Heart right ventricle (tissue), 16 donors: ENCODE data around the gene CDC42BPA. TPM values are rescaled to one million over a fixed set of nuclear protein-coding genes. Genes with fewer than 3 reads are reported as not detected.

Experiments used
- ATAC-seq, 8 donors: fragments of 200-7000 bp; cut with Tn5 transposase; one replicate each; pipeline ENCODE4 v1.9.1; 2020; ENCODE audit warnings: mild to moderate bottlenecking in 8 of 8, moderate library complexity in 8 of 8, moderate number of reproducible peaks in 1 of 8
- DNase-seq, 2 donors: peaks; one replicate each; pipeline ENCODE4 v3.0.0-alpha.2; 2020
- H3K27ac ChIP-seq, 10 donors: fragments of 200-600 bp; sonication (generic) in 2 of 10; one replicate each; pipeline versions ENCODE4 v1.5.0 to v1.8.0; 2020 to 2022; ENCODE audit warnings: mild to moderate bottlenecking in 3 of 10
- H3K27me3 ChIP-seq, 7 donors: fragments of 200-600 bp; one replicate each; pipeline ENCODE4 v1.8.0; 2021 to 2022; ENCODE audit warnings: mild to moderate bottlenecking in 2 of 7
- H3K36me3 ChIP-seq, 9 donors: fragments of 200-600 bp; sonication (generic) in 1 of 9; one replicate each; pipeline versions ENCODE4 v1.5.0 to v1.8.0; 2020 to 2022; ENCODE audit warnings: mild to moderate bottlenecking in 2 of 9
- H3K4me1 ChIP-seq, 9 donors: fragments of 200-600 bp; sonication (generic) in 1 of 9; one replicate each; pipeline versions ENCODE4 v1.5.0 to v1.8.0; 2020 to 2022; ENCODE audit warnings: mild to moderate bottlenecking in 4 of 9
- H3K4me3 ChIP-seq, 10 donors: fragments of 200-600 bp; sonication (generic) in 2 of 10; one replicate each; pipeline versions ENCODE4 v1.5.0 to v1.8.0; 2020 to 2022; ENCODE audit warnings: mild to moderate bottlenecking in 7 of 10, moderate library complexity in 2 of 10
- H3K9me3 ChIP-seq, 11 donors: fragments of 200-600 bp in 10 of 11; sonication (generic) in 2 of 11; one replicate each; pipeline versions ENCODE4 v1.5.0 to v1.8.0; 2013 to 2022; ENCODE audit warnings: mild to moderate bottlenecking in 2 of 11, control low read depth in 1 of 11, moderate library complexity in 1 of 11
- WGBS, 2 donors: extraction: QIAGEN DNeasy Blood & Tissue Kit; methylation state at CpG; one replicate each; pipeline ENCODE4 v1.1.7; 2013; ENCODE audit warnings: inconsistent platforms in 1 of 2; 5-methylcytosine and 5-hydroxymethylcytosine counted together
- intact Hi-C, 10 donors: fragments of 100-400 bp; cut with DNase I; formaldehyde crosslinking; loops; one replicate each; pipeline versions ENCODE4 v1.11.1 to v1.14.2; 2022
- polyA plus RNA-seq, 2 donors: library from polyadenylated mRNA; stranded (reverse); fragments of 200-250 nt; gene quantifications; one replicate each; pipeline ENCODE4 v1.2.3, GENCODE V29; 2013
- total RNA-seq, 10 donors: library from RNA; stranded (reverse); fragmentation: NEBNext Ultra II Directional in 3 of 10; extraction: Animal tissue kit (Norgen Biotek cat#: 25700) in 3 of 10; gene quantifications; one replicate each; pipeline versions ENCODE4 v1.2.1 to v1.2.4, GENCODE V29; 2021 to 2023
- TF ChIP-seq, protein P1 (sequence below), 9 donors: fragments of 200-600 bp; sonication (generic) in 2 of 9; IDR thresholded peaks; one replicate each; pipeline versions ENCODE4 v1.5.0 to v1.8.0; 2021 to 2022; ENCODE audit warnings: antibody characterized with exemption in 9 of 9, mild to moderate bottlenecking in 5 of 9, moderate library complexity in 1 of 9
- donor health status: Arrhythmogenic right ventricular cardiomyopathy.
- donor health status: ischemic (EF 13 %, LVEDD 7.1; RV severe dilation, severe dysfunction).
- donor health status: healthy with polysubstance abuse.
- donor health status: DM: no; HTN: yes; CAD: no.
- donor health status: DM: no; HTN: no; CAD: no.
- donor health status: ischemic (EF 25% LVEDD 6.9; RV normal size, moderate dysfunction).
- donor health status: ischemic (EF 25% LVEDD 5.7; RV mildly dilated, moderate dysfunction).
- donor health status: healthy.
- donor health status: DM: yes; HTN: yes; CAD: no.
- donor health status: Ischemic cardiomyopathy.
- donor health status: ischemic (EF 35%, LVEDD 5.7; RV mildly dilated, moderate dysfunction).
- donor health status: nonischemic (EF 11% LVEDD 7.7; RV severe dilation, severe dysfunction).
- donor health status: DM: yes; HTN: yes; CAD: no.
- donor health status: PGD.
- donor health status: ischemic (EF 29% LVEDD 5.4; RV normal size, mild dysfunction).
- donor health status: nonischemic (EF 23%, LVEDD 6.1; RV moderate dilation, normal function).

CDC42BPA gene
- total and polyA plus RNA-seq, 12 donors, result 8.6 to 39.5 (median 31.5) TPM

DNA sequence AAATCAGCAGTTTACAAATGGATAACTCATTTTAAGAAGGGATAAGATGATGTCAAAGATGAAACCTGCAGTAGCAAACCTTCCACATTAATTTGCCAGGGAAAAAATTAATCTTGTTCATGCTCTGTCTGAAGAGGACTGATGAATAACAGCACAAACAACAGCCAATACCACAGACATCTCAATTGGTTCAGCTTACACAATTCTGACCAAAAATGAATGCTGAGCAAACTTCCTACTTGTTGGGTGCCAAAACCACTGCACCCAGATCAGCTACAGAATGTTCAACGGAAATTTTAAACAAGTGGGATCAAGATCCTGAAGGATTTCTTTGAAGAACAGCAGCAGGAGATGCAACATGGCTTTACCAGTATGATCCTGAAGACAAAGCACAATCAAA is 279.9 kb downstream of the CDC42BPA start:
- ATAC-seq (no peak), DNase-seq (no peak)
- TF ChIP-seq, protein P1, sequence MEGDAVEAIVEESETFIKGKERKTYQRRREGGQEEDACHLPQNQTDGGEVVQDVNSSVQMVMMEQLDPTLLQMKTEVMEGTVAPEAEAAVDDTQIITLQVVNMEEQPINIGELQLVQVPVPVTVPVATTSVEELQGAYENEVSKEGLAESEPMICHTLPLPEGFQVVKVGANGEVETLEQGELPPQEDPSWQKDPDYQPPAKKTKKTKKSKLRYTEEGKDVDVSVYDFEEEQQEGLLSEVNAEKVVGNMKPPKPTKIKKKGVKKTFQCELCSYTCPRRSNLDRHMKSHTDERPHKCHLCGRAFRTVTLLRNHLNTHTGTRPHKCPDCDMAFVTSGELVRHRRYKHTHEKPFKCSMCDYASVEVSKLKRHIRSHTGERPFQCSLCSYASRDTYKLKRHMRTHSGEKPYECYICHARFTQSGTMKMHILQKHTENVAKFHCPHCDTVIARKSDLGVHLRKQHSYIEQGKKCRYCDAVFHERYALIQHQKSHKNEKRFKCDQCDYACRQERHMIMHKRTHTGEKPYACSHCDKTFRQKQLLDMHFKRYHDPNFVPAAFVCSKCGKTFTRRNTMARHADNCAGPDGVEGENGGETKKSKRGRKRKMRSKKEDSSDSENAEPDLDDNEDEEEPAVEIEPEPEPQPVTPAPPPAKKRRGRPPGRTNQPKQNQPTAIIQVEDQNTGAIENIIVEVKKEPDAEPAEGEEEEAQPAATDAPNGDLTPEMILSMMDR (IDR thresholded peaks at IDR 0.05), result no peak
- Histone ChIP-seq H3K27ac (no peak overlapping the region), H3K4me1 (peaks cover 0 to 6% (median 0%) of the 10 kb centered on the region in 9 donors), H3K27me3 (no peaks in the 10 kb centered on the region), H3K4me3 (no peak overlapping the region), H3K9me3 (peaks cover 0 to 10% (median 0%) of the 10 kb centered on the region in 11 donors), H3K36me3 (peaks cover 0 to 99% (median 15%) of the 10 kb centered on the region in 9 donors)
- WGBS, 2 donors, result 95 to 98% methylated on average over 1 of the region's 1 CpG
- intact Hi-C loops, result no loop called here

DNA sequence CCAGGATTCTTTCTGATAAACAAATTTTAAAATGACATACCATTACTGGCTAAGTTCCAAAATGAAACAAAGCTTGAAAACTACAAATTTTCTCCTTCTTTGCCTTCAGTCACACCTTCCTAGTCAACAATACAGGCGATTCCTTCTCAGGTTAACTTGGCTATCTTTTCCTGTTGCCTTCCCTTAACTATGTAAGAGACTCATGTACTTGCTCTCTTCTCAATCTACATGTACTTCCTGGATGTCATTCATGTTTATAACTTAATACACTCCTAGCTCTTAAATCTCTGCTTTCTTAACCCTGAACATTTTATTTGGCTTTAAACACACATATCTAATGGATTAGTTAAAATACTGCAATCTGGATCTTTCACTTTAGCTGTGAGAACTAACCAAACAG is 281.2 kb downstream of the CDC42BPA start:
- Histone ChIP-seq H3K4me3 (no peak overlapping the region), H3K4me1 (peaks cover 0 to 6% (median 0%) of the 10 kb centered on the region in 9 donors), H3K27ac (no peak overlapping the region), H3K27me3 (no peaks in the 10 kb centered on the region), H3K9me3 (peaks cover 0 to 10% (median 0%) of the 10 kb centered on the region in 11 donors), H3K36me3 (peaks cover 0 to 99% (median 22%) of the 10 kb centered on the region in 9 donors)
- intact Hi-C loops, result no loop called here
- ATAC-seq (no peak), DNase-seq (no peak)
- TF ChIP-seq, protein P1 (IDR thresholded peaks at IDR 0.05), result no peak
- 86 to 91% methylated on average over 1 of the region's 1 CpG for WGBS, 2 donors

DNA sequence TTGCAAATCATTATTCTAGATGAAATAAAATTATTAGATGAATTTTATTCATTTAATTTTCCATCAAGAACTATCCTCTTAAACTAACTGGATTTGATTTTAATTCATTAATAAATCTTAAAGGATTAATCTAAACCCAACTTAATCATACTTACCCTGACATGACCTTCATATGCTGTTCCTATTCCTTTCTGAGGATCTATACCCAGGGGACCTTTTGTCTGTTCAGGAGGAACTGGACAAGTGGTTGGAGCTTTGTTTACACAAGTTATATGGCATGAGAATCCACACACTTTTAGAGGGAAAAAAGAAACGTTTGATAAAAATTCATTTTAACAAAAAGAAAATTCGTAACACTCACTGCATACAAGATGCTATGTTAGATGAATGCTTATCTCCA is 283.0 kb downstream of the CDC42BPA start:
- no peak for ATAC-seq
- H3K36me3 ChIP-seq, result peaks cover 0 to 99% (median 24%) of the 10 kb centered on the region in 9 donors
- WGBS, 2 donors, result 49 to 79% methylated on average over 2 of the region's 2 CpGs
- DNase-seq, result no peak
- H3K9me3 ChIP-seq, result peaks cover 0 to 10% (median 0%) of the 10 kb centered on the region in 11 donors
- intact Hi-C loops, result no loop called here
- H3K4me3 ChIP-seq, result no peak overlapping the region
- H3K4me1 ChIP-seq, result peaks cover 0 to 6% (median 0%) of the 10 kb centered on the region in 9 donors
- H3K27me3 ChIP-seq, result no peaks in the 10 kb centered on the region
- no peak overlapping the region for H3K27ac ChIP-seq
- TF ChIP-seq, protein P1 (IDR thresholded peaks at IDR 0.05), result no peak

DNA sequence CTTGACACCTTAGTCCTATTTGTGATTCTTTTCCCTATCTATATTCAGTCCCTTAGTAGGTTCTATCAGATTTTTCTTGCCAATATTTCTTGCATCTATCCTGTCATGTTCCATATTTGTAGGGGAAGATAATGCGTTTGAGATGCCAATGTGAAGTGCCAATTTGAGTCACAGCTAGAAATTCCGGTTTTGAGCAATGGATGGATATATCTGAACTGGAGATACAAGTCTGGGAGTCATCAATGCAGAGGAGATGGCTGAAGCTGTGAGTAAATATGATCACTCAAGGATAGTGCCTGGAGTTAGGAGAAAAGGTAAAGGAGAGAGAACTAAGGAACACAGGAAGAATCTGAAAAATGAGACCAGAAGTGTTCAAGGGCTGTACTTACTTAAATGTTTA is 284.4 kb downstream of the CDC42BPA start:
- no peak overlapping the region for H3K27ac ChIP-seq
- peaks cover 0 to 6% (median 0%) of the 10 kb centered on the region in 9 donors for H3K4me1 ChIP-seq
- no peak overlapping the region for H3K4me3 ChIP-seq
- DNase-seq (no peak), ATAC-seq (no peak)
- intact Hi-C loops, result no loop called here
- 94 to 98% methylated on average over 2 of the region's 2 CpGs for WGBS, 2 donors
- peaks cover 0 to 6% (median 0%) of the 10 kb centered on the region in 11 donors for H3K9me3 ChIP-seq
- no peaks in the 10 kb centered on the region for H3K27me3 ChIP-seq
- TF ChIP-seq, protein P1 (IDR thresholded peaks at IDR 0.05), result no peak
- H3K36me3 ChIP-seq, result peaks cover 0 to 99% (median 23%) of the 10 kb centered on the region in 9 donors
